ENCODE measurements around the gene CES2. TPM values are rescaled to one million over a fixed set of nuclear protein-coding genes. Genes with fewer than 3 reads are reported as not detected.
A peak's percentile ranks its signal among the peaks of the same experiment; 100 is the strongest.
"Not testable (repeated sequence)": the region's sequence is repeated elsewhere in the genome, so short reads cannot be mapped to it uniquely, and the experiment has no call there.

The CES2 gene
- total RNA-seq, 2 experiments from 2014 or later = 45.4 to 46.4 TPM

- Mint-ChIP-seq H3K27ac (peak overlapping the region; percentile 45), H3K9me3 (no peaks in the 10 kb centered on the region), H3K4me3 (no peak overlapping the region), H3K4me1 (peaks cover 44% of the 10 kb centered on the region), H3K27me3 (no peaks in the 10 kb centered on the region), H3K36me3 (no peaks in the 10 kb centered on the region)
- POLR2A ChIA-PET = interaction anchor here (0.5 to 4.3 kb wide), 4 partner anchors 37 to 174 kb away, joined by 4 to 38 read pairs (median 14); partner anchors contain the start of gene B3GNT9
- ATAC-seq (ENCODE audit: low read depth) (no peak), DNase-seq (no peak)
Observed at GRCh38 chr16:66976746-66977145, 41.4 kb downstream of the CES2 start.

GRCh38 chr16:66977341-66978113 is 42.2 kb downstream of the CES2 start:
- Mint-ChIP-seq H3K36me3 (peaks cover 4% of the 10 kb centered on the region), H3K27me3 (no peaks in the 10 kb centered on the region), H3K4me1 (peaks cover 49% of the 10 kb centered on the region), H3K9me3 (no peaks in the 10 kb centered on the region), H3K4me3 (no peak overlapping the region), H3K27ac (peak overlapping the region; percentile 86)
- peak; percentile 98 for ATAC-seq (ENCODE audit: low read depth)
- POLR2A ChIA-PET = interaction anchor here (1.4 to 4.3 kb wide), 2 partner anchors 36 to 182 kb away, joined by 5 to 38 read pairs; partner anchors contain the start of genes FBXL8 and TRADD
- peak; percentile 93 for DNase-seq

- H3K4me1 Mint-ChIP-seq = peaks cover 58% of the 10 kb centered on the region
- peak overlapping the region; percentile 64 for H3K27ac Mint-ChIP-seq
- POLR2A ChIA-PET = interaction anchor here (0.7 to 4.3 kb wide), 3 partner anchors 35 to 131 kb away, joined by 3 to 38 read pairs (median 3); partner anchors contain the start of genes CBFB and PHAF1
- ATAC-seq (ENCODE audit: low read depth) = no peak
- no peak overlapping the region for H3K4me3 Mint-ChIP-seq
- no peak for DNase-seq
- H3K9me3 Mint-ChIP-seq = no peaks in the 10 kb centered on the region
- peaks cover 4% of the 10 kb centered on the region for H3K36me3 Mint-ChIP-seq
- no peaks in the 10 kb centered on the region for H3K27me3 Mint-ChIP-seq
Observed at GRCh38 chr16:66979011-66979717, 43.8 kb downstream of the CES2 start.

- peaks cover 64% of the 10 kb centered on the region for H3K4me1 Mint-ChIP-seq
Observed at GRCh38 chr16:66983033-66983432, 47.7 kb downstream of the CES2 start.

GRCh38 chr16:66984892-66985311 is 49.6 kb downstream of the CES2 start:
- Mint-ChIP-seq H3K4me3 (peak overlapping the region; percentile 40), H3K27ac (peak overlapping the region; percentile 97), H3K27me3 (no peaks in the 10 kb centered on the region), H3K36me3 (peaks cover 9% of the 10 kb centered on the region), H3K9me3 (peaks cover 2% of the 10 kb centered on the region), H3K4me1 (peaks cover 59% of the 10 kb centered on the region)
- ATAC-seq (ENCODE audit: low read depth) (peak; percentile 93), DNase-seq (peak; percentile 71)
- POLR2A ChIA-PET = interaction anchor here (0.9 to 4.2 kb wide), 5 partner anchors 13 to 174 kb away, joined by 4 to 86 read pairs (median 6); partner anchors contain the start of genes CBFB, FBXL8 and TRADD

More at GRCh38 chr16:66983033-66983432, 47.7 kb downstream of the CES2 start:
- Mint-ChIP-seq H3K27ac (peak overlapping the region; percentile 97), H3K9me3 (peaks cover 1% of the 10 kb centered on the region), H3K36me3 (peaks cover 9% of the 10 kb centered on the region), H3K4me3 (no peak overlapping the region), H3K27me3 (no peaks in the 10 kb centered on the region)
- ATAC-seq (ENCODE audit: low read depth) = no peak
- POLR2A ChIA-PET = interaction anchor here (0.6 to 4.2 kb wide), 7 partner anchors 9 to 209 kb away, joined by 3 to 86 read pairs (median 3); partner anchors contain the start of gene E2F4
- DNase-seq = no peak

- Mint-ChIP-seq H3K36me3 (peaks cover 10% of the 10 kb centered on the region), H3K4me1 (peaks cover 50% of the 10 kb centered on the region), H3K9me3 (peaks cover 2% of the 10 kb centered on the region), H3K27ac (peak overlapping the region; percentile 82), H3K4me3 (no peak overlapping the region), H3K27me3 (no peaks in the 10 kb centered on the region)
- POLR2A ChIA-PET = interaction anchor here (3.6 to 4.2 kb wide), 2 partner anchors 14 to 27 kb away, joined by 20 to 86 read pairs; no protein-coding TSS in a partner anchor
- no peak for DNase-seq
- ATAC-seq (ENCODE audit: low read depth) = no peak
Observed at GRCh38 chr16:66986559-66986958, 51.2 kb downstream of the CES2 start.

GRCh38 chr16:66988197-66988788 is 53.0 kb downstream of the CES2 start, which contains the start of gene CES4A:
CES4A (plus strand) TSS chr16:66988589; CDS start chr16:66988773, 184 bp downstream.
- no peaks in the 10 kb centered on the region for H3K27me3 Mint-ChIP-seq
- H3K4me3 Mint-ChIP-seq = no peak within 1 kb of the TSS
- H3K27ac Mint-ChIP-seq = peak within 1 kb of the TSS; percentile 86
- H3K4me1 Mint-ChIP-seq = peaks cover 43% of the 10 kb centered on the region
- peaks cover 6% of the 10 kb centered on the region for H3K36me3 Mint-ChIP-seq
- peaks cover 2% of the 10 kb centered on the region for H3K9me3 Mint-ChIP-seq
- ATAC-seq (ENCODE audit: low read depth) (no peak), DNase-seq (no peak)
- POLR2A ChIA-PET = interaction anchor here (1.0 to 1.9 kb wide), 3 partner anchors 10 to 25 kb away, joined by 4 to 7 read pairs (median 4); no protein-coding TSS in a partner anchor

GRCh38 chr16:66991545-66992077 is 56.3 kb downstream of the CES2 start:
- H3K27ac Mint-ChIP-seq = no peak overlapping the region
- peaks cover 18% of the 10 kb centered on the region for H3K4me1 Mint-ChIP-seq
- H3K9me3 Mint-ChIP-seq = peaks cover 2% of the 10 kb centered on the region
- ATAC-seq (ENCODE audit: low read depth) (no peak), DNase-seq (no peak)
- POLR2A ChIA-PET = interaction anchor here (1.1 to 2.2 kb wide), 3 partner anchors 8 to 22 kb away, joined by 3 to 9 read pairs (median 4); no protein-coding TSS in a partner anchor
- peaks cover 2% of the 10 kb centered on the region for H3K36me3 Mint-ChIP-seq
- no peaks in the 10 kb centered on the region for H3K27me3 Mint-ChIP-seq
- no peak overlapping the region for H3K4me3 Mint-ChIP-seq

GRCh38 chr16:66993558-66993957 is 58.2 kb downstream of the CES2 start:
- POLR2A ChIA-PET = interaction anchor here (1.3 kb wide), 1 partner anchor 20 kb away, joined by 5 read pairs; no protein-coding TSS in a partner anchor
- ATAC-seq (ENCODE audit: low read depth); H3K4me1 Mint-ChIP-seq: not testable (repeated sequence)

More at GRCh38 chr16:66993558-66993957, 58.2 kb downstream of the CES2 start:
- not testable (repeated sequence) for DNase-seq, H3K27me3 Mint-ChIP-seq, H3K36me3 Mint-ChIP-seq, H3K27ac Mint-ChIP-seq, H3K9me3 Mint-ChIP-seq, H3K4me3 Mint-ChIP-seq

Other genes with a start within 250 kb of the CES2 start
- gene CMTM4, start 238.8 kb upstream of the CES2 start, total RNA-seq = 1 to 10 TPM; 1.3 to 2.0 TPM
- gene DYNC1LI2, start 183.9 kb upstream of the CES2 start, total RNA-seq = 10 to 100 TPM; 66.3 to 70.5 TPM
- gene TERB1, start 133.9 kb upstream of the CES2 start, total RNA-seq = not detected
- gene NAE1, start 104.5 kb upstream of the CES2 start, total RNA-seq = 10 to 100 TPM; 70.7 to 77.0 TPM
- gene CA7, start 91.1 kb upstream of the CES2 start, total RNA-seq = not detected
- 10 to 100 TPM; 26.6 TPM for gene PDP2, start 55.0 kb upstream of the CES2 start, total RNA-seq
- not detected for gene CDH16, start 16.6 kb upstream of the CES2 start, total RNA-seq
- gene RRAD, start 10.0 kb upstream of the CES2 start, total RNA-seq = under 1 TPM; 0.60 to 0.61 TPM
- 100 to 1,000 TPM in 1 of 2 experiments, 10 to 100 TPM in 1; 98.0 to 106 TPM for gene CIAO2B, start 1.1 kb upstream of the CES2 start, total RNA-seq
- gene CES3, start 25.8 kb downstream of the CES2 start, total RNA-seq = 1 to 10 TPM; 4.8 to 8.3 TPM
- gene CES4A, start 53.1 kb downstream of the CES2 start, total RNA-seq = 10 to 100 TPM; 16.2 to 17.5 TPM
- gene CBFB, start 93.6 kb downstream of the CES2 start, total RNA-seq = 100 to 1,000 TPM; 193 to 198 TPM
- gene PHAF1, start 174.4 kb downstream of the CES2 start, total RNA-seq = 10 to 100 TPM; 16.6 to 17.3 TPM
- 10 to 100 TPM in 1 of 2 experiments, 1 to 10 TPM in 1; 9.0 to 10.1 TPM for gene B3GNT9, start 215.5 kb downstream of the CES2 start, total RNA-seq
- 10 to 100 TPM; 77.3 to 81.7 TPM for gene TRADD, start 224.4 kb downstream of the CES2 start, total RNA-seq
- 10 to 100 TPM; 34.1 to 41.3 TPM for gene FBXL8, start 224.4 kb downstream of the CES2 start, total RNA-seq
- 10 to 100 TPM; 61.5 to 76.8 TPM for gene HSF4, start 229.2 kb downstream of the CES2 start, total RNA-seq
- gene NOL3, start 235.0 kb downstream of the CES2 start, total RNA-seq = 10 to 100 TPM; 17.7 to 18.6 TPM
- gene MATCAP1, start 248.4 kb downstream of the CES2 start, total RNA-seq = 10 to 100 TPM; 57.4 to 59.1 TPM

All from activated naive CD8-positive, alpha-beta T cell treated with anti-CD3 and anti-CD28 coated beads, Interleukin-2, amount 10 ng/mL, durations not matched to agents 7 days and 5 days (primary cell).